ENCODE data around the gene SOX18.

- TF ChIP-seq SNAPC5 (CRISPR knock-in tag; IDR thresholded peaks at IDR 0.05; ENCODE audit: borderline replicate concordance): no peak
- TF ChIP-seq ZFP36 (IDR thresholded peaks at IDR 0.05; ENCODE audit: borderline replicate concordance, low read depth, low read length, partially characterized antibody): no peak
- no peak for TF ChIP-seq NAIF1 (CRISPR knock-in tag; IDR thresholded peaks at IDR 0.05; ENCODE audit: borderline replicate concordance)
- no peak for TF ChIP-seq ATF6 (CRISPR knock-in tag; conservative IDR thresholded peaks at IDR 0.05)
- TF ChIP-seq CTCF (CRISPR knock-in tag; IDR thresholded peaks at IDR 0.05): no peak
- no peak for TF ChIP-seq FOXM1 (CRISPR knock-in tag; IDR thresholded peaks at IDR 0.05)
- no peak for TF ChIP-seq RARA (CRISPR knock-in tag; IDR thresholded peaks at IDR 0.05)
Observed at GRCh38 chr20:64077876-64078551, 28.6 kb upstream of the SOX18 start.

Data from HepG2 (cell line).